NCI-H1092 (cell line): ENCODE measurements around the gene CPSF7.
"Not testable (repeated sequence)": the region's sequence is repeated elsewhere in the genome, so short reads cannot be mapped to it uniquely, and the experiment has no call there.

ENCODE experiments used
- DNase-seq: peaks from one replicate; lab custom pipeline; 2025; lab: John Stamatoyannopoulos, UW

The CPSF7 gene, protein sequence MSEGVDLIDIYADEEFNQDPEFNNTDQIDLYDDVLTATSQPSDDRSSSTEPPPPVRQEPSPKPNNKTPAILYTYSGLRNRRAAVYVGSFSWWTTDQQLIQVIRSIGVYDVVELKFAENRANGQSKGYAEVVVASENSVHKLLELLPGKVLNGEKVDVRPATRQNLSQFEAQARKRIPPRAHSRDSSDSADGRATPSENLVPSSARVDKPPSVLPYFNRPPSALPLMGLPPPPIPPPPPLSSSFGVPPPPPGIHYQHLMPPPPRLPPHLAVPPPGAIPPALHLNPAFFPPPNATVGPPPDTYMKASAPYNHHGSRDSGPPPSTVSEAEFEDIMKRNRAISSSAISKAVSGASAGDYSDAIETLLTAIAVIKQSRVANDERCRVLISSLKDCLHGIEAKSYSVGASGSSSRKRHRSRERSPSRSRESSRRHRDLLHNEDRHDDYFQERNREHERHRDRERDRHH

DNA sequence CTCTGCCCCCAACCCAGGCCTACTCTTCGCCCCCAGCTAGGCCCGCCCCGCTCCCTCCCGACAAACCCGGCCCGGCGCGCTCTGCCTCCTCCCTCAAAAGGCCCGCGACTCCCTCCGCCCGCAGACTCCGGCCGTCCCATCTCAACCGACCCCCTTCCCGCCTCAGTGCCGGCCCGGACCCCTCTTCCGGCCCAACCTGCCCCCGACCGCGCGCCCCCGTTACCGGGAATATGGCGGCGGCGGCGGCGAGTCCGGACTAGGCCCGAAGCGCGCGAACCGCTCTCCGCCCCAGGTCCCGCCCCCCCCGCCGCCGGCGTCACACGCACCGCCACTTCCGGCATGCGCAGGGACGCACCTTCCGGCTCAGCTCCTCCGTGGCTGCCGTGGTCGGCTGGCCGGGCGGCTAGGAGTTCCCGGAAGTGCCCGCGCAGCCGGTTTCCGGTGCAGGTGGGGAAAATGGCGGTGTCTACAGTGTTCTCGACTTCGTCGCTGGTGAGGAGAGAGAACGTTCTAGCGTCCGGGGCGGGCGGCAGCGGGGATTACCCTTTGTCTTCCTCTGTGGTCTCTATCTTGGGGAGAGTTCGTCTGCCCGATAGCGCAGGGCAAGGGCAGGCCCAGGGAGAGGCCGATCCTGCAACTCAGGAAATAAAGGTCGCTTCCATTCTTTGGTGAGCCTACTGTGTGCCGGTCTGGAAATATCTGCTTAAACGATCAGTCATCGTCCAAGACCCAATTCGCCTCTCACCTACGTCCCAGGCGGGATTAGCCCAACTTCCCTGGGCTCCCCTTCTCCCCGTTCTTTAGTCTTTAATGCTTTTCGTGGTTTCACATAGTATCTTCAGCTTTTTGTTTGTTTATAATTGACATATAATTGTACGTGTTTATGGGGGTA is at the start of gene CPSF7, which contains the start of gene SDHAF2:
Gene CPSF7 (minus strand): TSS at position 285 of the 892 bp plus-strand sequence. CDS start 740 bp downstream, outside the sequence.
Gene SDHAF2 (plus strand): TSS at position 434 of the 892 bp plus-strand sequence. CDS start 23 bp downstream, at position 457.
- DNase-seq, result peak; percentile 97

DNA sequence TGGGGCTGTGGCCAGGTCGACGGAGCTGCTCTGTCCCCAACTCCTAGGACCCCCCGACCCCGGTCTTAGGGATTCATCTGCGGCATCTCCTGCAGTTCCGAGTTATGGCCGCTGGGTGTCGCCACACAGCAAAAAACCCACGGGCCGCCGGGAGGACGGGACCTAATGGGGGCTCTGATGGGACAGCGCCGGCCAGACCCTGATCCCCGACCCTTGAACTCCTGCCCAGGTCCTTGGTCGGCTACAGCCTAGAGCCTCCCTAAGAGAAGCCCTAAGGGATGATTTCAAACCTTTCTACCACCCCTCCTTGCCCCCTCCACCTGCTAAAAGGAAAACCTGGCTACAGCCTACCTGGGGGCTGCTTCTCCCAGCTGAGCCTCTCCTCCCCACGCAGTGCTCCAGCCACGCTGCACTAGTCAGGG is 48.0 kb upstream of the CPSF7 start:
- DNase-seq, result no peak

DNA sequence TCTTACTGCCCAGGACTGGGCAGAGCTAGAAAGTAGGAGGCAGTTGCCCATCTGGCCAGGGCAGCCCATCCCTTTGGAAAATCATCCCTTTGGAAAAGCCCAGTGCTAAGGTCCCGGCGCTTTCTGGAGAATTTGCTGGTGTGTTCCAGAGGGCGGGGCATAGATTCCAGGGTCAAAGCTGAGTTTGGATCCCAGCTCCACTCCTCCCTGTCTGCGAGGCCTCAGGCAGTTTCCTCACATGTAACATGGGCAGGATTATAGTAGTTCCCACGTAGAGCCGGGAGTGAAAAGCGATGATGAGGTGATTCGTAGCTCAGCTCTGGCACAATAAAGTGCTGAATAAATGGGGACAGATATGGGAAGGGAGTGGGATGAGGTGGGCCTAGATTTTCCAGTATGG is 47.4 kb upstream of the CPSF7 start:
- DNase-seq, result no peak

DNA sequence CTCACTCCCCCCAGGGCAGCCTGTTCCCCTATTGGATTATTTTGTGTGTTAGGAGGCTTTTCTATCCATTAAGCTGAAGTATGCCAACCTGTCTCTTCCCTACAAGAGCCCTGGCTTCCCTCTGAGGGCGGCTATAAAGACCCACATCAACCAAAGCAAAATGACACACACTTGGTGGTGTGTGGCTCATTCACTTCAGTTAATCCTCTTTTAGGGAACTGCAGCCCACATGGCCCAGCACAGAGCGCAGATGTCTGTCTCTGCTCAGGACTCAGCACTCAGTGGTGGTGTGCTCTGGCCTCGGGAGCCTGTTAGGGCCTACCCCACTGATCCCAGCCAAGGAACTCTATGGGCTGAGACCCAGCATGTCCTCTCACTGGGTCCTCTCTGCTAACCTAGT is 46.6 kb upstream of the CPSF7 start:
- DNase-seq, result no peak

DNA sequence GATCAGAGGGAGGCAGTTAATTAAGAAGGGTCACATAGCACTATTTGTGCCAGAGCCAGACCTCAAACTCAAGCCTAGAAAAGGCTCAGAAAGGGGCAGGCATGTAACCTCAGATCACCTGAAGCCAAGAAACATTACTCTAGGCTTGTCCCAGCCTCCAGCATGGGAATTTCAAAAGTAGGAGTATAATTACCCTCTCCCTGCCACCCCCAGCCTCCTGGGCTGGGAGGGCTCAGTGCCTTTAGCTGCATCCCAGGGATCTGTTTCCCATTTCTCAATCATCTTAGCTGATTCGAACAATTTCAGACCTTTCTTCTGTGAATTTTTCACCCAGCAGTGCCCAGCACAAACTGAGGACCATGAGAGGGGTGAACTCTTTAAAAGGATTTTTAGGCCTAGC is 45.7 kb upstream of the CPSF7 start:
- no peak for DNase-seq

DNA sequence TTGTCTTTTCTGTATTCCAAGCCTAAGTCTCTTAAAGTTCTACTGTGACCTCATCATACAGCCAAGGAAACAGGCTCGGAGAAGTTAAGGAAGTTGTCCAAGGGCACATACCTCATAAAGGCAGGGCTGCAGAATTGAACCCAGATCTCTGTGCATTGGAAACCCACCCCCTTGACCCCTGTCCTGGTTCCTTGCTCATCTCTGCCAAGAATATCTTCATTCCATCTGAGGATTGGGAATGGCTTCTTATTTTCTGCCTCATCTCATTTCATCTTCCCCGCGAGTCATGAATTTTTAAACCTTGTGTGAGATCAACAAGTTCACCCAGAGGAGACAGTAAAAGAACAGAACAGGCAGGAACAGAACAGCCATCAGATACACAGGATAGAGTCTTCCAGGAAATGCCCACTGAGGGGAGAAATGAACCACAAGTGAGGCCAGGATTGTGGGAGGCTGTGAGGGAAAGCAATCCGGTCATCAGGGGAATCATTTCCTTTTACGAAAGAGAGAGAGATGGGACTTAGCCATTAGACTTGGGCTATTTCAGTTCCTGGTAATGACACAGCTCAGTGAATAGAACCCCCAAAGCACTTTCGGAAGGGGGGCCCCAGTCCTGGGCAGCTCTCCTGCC is 44.4 kb upstream of the CPSF7 start:
- DNase-seq, result no peak

DNA sequence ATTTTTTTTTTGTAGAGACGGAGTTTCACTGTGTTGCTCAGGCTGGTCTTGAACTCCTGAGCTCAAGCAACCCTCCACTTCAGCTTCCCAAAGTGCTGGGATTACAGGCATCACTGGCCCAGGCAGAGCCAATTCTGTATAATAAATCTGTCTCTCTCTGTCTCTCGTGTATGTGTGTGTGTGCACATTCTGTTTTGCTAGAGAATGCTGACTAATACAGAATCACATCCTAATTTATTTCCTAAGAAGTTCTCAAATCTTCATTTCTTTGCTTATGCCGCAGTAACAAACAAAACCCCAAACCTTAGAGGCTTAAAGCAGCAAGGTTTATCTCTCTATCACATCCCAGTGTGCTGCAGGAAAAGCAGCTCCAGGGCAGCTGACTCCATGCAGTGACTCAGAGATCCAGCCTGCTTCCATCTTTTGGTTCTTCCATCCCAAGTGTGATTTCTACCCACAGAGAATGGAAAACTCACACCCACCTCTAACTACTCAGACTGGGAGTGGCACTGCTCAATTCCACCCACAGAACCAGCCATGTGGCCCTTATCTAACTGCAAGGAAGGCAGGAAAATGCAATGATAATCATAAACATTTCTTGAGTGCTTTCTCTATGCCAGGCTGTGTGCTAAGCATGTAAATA is 43.7 kb upstream of the CPSF7 start:
- no peak for DNase-seq

DNA sequence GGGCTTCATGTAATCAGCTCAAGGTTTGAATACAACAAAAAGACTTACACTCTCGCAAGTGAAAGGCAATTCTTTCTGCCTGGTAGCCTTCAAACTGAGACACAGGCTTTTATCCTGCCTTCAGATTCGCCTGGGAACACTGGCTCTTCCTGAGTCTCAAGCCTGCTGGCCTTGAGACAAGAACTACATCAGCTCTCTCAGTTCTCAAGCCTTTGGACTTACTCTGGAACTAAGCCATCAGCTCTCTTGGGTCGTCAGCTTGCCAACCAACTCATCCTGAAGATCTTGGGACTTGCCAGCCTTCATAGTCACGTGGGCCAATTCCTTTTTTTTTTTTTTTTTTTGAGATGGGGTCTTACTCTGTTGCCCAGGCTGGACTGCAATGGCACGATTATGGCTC is 43.1 kb upstream of the CPSF7 start:
- DNase-seq, result no peak

DNA sequence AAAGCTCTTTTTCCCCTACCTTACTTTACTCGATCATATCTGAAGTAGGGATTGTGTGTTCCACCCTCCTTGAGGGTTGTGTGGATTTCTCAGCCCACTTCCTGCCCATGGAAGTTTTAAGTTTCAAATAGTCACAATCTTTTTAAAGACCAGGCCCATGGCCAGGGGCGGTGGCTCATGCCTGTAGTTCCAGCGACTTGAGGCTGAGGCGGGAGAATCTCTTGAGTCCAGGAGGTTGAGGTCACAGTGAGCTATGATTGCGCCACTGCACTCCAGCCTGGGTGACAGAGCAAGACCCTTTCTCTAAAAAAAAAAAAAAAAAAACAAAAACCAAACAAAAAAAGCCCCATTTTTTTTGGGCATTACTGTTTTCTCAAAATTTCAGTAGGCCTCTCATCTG is 42.5 kb upstream of the CPSF7 start:
- no peak for DNase-seq

DNA sequence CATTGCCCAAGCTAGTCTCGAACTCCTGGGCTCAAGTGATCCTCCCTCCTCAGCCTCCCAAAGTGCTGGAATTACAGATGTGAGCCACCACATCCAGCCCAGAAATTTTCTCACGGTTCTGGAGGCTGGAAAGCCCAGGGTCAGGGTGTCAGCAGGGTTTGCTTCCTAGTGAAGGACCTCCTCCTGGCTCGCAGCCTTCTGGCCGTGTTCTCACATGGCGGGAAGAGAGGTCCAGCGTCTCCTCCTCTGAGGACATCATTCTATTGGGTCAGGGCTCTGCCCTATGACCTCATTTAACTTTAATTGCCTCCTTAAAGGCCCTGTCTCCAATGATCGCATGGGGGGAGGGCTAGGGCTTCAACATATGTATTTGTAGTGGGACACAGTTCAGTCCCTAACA is 38.2 kb upstream of the CPSF7 start:
- no peak for DNase-seq

DNA sequence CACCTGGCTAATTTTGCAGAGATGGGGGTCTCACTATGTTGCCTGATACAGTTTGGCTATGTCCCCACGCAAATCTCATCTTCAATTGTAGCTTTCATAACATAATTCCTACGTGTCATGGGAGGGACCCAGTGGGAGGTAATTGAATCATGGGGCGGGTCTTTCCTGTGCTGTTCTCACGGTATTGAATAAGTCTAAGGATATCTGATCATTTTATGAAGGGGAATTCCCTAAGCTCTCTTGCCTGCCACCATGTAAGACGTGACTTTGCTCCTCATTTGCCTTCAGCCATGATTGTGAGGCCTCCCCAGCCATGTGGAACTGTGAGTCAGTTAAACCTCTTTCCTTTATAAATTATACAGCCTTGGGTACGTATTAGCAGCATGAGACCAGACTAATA is 37.8 kb upstream of the CPSF7 start:
- not testable (repeated sequence) for DNase-seq

DNA sequence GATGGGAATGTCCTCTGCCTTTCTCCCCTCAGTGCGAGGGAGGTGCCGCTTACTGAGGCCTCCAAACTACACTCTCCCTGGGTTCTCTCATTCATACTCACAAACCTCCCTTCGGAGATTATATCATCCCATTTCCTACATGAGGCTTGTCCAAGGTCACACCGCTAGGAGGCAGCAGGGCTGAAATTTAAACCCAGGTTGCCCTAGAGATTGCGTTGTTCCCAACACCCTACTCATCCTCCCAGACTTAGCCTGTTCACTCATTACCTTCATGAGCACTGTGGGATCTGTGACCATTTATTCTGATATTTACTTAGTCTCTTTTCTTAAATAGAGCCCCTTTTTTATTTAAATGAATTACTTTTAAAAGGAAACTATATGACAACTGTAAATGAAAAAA is 31.2 kb upstream of the CPSF7 start:
- no peak for DNase-seq

DNA sequence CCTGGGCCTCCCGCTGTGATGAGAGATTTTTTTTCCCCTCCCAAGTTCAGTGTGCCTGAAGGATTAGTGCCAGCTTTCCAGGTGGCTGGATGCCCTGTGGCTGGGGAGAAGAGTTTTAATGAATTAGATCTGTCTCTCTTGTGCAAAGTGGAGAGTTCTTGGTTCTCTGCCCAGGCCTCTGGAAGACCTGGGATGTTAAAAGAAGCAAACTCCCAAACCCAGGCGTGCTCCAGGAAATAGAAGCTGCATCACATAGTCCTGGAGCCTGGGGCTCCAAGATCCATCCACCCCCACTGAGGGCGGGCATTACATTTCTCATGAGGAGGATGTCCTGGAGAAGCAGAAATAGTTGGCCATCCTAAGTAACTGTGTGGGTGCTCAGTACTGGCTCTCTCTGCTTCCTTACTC is 30.7 kb upstream of the CPSF7 start:
- DNase-seq, result peak; percentile 24

DNA sequence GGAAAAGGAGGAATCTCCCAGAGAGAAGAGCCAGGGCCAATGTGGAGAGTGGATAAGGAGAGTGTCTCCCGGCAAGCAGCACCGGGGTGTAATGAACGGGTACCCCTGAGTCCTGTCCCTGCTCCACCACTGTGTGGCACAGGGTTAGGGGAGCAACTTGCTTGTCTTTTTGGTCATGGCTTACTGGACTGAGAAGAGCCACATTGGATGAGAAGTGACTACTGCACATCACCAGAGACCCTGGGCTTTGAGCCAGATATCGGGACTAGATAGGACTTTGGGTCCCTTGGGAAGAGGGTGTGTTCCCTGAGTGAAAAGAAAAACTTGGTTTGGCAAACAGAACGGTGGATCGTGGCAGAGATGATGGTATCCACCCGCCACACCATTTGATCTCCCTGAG is 24.7 kb upstream of the CPSF7 start:
- peak; percentile 11 for DNase-seq

DNA sequence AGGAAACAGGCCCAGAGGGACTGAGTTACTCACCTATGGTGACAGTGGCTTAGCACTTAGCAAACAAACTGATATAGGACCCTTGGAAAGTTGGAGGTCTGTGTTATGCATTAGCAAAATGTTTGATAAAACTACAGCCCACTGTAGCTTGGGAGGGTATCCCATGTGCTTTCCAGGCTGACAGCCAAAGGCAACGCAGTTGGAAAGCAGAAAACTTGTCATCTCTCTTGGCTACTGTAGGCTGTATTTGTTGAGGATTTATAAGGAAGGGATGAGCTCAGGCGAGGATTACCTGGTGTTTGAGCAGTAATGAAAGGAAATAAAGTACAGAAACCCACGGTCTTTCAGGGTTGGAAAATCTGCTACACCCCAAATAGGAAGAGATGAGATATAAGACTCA is 23.9 kb upstream of the CPSF7 start:
- DNase-seq, result no peak

DNA sequence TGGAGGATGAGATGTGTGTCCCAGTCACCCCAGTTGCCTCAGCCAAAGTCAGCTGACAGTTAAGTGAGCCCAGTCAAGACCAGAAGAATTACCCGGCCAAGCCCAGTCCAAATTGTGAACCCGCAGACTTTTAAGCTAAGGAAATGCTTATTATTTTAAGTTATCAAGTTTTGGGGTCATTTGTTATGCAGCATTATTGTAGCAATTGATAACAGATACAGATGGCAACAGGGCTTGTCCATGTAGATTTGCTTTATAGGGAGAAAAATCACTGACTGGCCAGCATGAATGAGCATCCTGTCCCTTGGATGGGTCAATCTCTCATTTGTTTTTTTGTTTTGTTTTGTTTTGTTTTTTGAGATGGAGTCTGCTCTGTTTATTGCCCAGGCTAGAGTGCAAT is 23.1 kb upstream of the CPSF7 start:
- no peak for DNase-seq

DNA sequence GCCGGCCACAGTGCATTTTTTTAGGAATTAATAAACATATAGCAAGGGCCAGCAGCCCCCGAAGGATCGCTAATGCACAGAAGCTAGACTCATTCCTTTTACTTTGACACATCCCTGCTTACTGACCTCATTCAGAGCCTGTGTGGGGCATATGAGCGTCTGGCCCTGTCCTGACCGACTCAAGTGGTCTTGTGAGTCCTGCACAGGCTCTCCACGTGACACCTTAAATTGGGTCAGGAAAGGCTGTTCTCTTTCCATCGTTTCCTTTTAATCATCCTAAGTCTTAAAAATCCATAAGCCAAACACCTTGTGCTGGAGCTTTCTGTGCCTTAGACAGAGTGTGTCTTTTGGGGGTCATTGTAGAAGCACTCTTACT is 18.8 kb upstream of the CPSF7 start:
- no peak for DNase-seq

DNA sequence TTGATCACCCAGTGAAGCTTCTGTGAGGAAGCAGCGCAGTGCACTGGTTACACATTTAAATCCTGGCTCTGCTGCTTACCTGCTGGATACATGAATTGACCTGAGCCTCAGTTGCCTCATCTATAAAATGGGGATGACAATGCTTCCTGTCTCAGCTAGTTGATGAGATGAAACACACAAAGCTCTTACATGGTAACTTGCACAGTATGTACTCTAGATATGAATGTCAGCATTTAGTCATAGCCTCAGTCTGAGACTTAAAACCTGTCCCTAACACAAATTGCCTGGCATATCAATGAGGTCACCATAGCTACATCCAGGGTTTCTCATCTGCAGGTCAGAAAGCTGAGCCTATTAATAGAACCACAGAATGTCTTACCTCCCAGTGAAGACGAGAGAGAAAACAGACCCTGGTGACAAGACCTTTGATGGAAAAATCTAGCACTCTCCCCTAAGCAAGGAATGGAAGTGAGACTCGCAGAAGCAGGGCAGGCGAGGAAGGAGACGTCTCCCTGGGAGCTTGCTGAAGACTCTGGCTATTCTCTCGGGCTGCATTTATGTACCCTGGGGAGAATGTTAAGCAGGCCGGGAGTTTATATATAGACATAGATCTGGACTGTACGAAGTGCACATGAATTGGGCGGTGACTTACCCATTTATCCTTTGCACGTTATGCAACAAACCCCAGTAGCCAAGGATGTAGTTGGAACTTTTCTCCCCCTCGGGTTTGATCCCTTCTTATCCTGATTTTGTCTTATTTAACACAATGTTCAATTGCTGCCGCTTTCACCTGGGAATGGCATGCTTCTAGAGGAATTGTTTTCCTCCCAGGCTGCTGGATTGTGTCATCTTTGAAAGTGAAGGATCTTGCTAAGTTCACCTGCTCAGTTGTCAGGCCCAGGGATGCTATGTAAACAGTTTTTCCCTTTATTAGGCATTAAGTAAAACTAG is 18.1 kb upstream of the CPSF7 start:
- DNase-seq, result no peak

DNA sequence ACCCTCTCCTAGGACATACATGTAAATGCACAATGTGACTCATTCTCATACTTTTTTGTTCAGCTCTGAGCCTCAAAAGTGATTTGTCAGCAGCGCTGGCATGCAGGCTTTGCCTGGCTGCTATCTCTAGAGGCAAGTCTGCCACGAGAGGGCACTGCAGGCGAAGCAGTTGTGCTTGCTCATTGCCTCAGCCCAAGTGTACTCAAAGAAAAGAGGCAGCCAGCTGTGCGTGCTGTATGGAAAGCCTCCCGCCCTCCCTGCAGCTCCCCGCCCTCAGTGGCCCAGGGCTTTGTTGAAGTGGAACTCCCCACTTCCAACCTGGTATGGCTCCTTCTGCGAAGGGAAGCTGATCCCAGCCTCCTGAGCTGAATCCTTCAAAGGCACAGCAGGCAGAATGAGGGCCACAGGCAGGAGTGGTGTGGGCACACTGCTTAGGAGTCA is 16.5 kb upstream of the CPSF7 start:
- DNase-seq, result peak; percentile 78

DNA sequence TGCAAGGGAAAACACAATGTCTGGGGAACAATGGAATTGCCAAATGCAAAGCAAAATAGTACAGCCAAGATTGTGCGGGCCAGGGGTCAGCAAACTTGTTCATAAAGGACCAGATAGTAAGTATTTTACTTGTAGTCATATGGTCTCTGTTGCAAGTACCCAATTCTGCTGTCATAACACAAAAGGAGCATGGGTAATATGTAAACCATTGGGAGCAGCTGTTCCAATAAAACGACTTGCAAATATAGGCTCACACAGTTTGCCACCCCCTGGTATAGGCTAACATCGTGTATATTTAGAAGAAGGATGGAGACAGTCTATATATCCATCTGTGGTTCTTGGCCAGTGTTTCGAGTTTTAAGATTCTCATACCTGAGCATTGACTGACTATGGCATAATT is 15.7 kb upstream of the CPSF7 start:
- DNase-seq, result no peak

DNA sequence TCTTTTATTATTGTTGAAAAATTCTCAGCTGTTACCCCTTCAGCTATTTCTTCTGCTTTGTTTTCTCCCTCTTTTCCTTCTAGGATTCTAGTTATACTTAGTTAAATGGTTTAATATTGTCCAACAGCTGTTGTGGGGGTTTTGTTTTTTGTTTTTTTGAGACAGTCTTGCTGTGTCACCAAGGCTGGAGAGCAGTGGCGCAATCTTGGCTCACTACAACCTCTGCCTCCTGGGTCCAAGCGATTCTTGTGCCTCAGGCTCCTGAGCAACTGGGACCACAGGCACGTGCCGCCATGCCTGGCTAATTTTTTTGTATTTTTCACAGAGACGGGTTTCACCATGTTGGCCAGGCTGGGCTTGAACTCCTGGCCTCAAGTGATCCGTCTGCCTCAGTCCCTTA is 12.8 kb upstream of the CPSF7 start:
- no peak for DNase-seq
